NCI-H2081 (cell line): ENCODE results near the gene ZDHHC13.
A peak's percentile ranks its signal among the peaks of the same experiment; 100 is the strongest.

Experiments
- DNase-seq, 2 experiments: peaks; one replicate each; lab custom pipeline; 2025; lab: John Stamatoyannopoulos, UW

The ZDHHC13 gene

DNA sequence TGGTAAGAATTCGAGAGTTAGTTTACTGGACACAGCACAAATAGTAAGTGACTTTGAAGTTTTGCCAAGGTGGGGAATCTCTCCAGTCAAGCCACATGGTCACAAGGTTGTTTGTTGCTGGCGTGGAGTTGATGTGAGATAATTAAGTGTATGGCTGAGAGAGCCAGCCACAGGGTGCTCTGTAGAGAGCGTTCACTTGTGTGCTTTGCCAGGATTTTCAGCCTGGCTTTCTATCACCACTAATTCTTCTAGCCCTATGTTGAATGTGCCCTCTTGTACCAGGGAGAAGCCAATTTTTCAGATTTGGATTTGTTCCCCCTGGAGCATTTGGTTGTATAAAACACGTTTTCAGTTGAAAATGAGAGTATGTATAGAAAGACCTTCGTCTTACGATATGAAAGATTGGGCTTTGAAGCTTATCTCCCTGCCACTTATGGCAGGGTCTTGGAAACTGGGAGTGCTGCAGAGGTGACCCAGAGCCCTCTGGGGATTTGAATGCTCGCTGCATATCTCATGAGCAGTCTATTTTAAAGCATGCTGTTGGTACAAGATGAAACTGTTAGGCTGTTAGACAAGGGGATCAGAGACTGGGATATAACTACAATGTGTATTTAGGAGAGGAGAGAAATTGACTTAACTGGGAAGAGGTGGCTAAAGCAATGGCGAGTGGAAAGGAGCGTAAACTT is 56.2 kb downstream of the ZDHHC13 start:
- DNase-seq = no peak

DNA sequence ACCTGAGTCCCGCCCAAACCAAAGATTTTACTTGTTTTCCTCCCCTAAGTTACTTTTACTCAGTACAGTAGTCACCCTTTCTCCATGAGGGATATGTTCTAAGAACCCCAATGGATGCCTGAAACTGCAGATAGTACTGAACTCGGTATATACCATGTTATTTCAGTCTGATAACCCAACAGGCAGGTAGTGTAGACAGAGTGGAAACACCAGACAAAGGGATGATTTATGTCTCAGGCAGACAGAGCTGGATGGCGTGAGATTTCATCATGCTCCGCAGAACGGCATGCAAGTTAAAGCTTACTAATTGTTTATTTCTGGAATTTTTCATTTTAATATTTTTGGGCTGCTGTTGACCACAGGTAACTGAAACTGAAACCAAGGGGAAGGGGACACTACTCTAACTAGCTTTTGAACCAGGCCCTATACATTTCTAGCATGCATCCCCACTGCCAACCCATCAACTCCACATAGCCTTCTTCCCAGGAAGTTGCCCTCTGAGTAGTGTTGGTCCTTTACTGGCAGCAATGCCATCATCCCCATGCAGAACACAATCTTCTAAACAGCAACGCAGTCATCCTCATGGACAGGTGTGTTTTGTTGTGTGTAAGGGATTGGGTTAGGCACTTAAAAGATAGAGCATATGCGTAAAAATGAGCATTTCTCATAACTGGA is 57.1 kb downstream of the ZDHHC13 start:
- no peak for DNase-seq

DNA sequence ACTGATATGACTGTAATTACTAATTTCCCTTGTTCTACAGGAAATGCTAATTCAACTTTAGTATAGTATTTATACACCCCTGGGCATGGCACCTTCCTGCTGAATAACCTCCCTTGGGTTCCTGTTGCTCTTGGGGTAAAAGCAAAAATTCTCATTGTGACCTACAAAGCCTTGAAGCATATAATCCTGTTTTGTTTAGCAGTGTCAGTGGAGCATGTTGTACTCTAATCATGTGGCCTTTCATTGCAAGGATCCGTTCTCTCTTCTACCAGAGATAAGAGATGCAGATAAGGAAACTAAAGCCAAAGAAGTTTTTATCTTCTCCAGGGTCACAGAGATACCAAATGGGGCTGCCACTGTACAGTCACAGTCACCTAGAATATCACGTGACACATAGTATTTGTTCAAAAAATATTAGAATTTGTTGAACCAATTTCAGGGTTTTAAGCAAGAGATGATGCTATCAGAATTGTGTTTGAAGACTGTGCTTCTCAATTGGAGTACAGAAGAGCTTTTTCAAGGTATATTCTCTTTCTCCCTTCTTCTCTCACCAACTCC is 59.7 kb downstream of the ZDHHC13 start:
- no peak for DNase-seq

- no peak for DNase-seq
Measured at GRCh38 chr11:19181531-19182261, 64.7 kb downstream of the ZDHHC13 start.

- DNase-seq = no peak
Measured at GRCh38 chr11:19183646-19184045, 66.7 kb downstream of the ZDHHC13 start.

- DNase-seq = no peak
Measured at GRCh38 chr11:19185036-19185435, 68.1 kb downstream of the ZDHHC13 start.

DNA sequence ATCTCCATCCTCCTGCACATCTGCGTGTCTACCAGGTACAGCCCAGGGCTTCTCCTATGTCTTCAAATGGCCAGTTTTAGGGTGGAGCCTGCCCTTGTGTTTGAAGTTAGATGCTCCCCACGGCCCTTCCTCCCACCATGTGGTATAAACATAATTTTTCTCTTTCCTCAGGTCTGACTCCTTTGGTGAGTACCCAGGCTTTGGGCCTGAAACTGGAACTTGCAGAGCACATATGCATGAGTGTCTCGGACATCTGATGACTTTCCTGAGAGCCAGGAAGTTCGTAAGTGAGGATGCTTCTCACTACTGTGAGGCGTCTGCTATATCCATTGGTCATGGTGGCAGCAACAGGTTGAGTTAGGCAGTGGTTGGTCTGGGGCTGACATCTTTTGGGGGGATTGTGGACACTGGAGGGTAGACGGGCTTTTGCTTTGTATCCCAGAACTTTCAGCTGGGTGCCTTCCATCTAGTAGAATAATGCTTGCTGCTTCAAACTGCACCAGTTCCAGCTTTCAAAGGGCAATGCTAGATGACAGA is 68.6 kb downstream of the ZDHHC13 start:
- no peak for DNase-seq

- no peak for DNase-seq
Measured at GRCh38 chr11:19187114-19187832, 70.3 kb downstream of the ZDHHC13 start.

GRCh38 chr11:19187833-19188258 is 70.9 kb downstream of the ZDHHC13 start:
- peak in 1 of 2 experiments; percentile 40 for DNase-seq

GRCh38 chr11:19191530-19192169 is 74.7 kb downstream of the ZDHHC13 start:
- no peak for DNase-seq

- DNase-seq = no peak
Measured at GRCh38 chr11:19193916-19194315, 76.9 kb downstream of the ZDHHC13 start.

DNA sequence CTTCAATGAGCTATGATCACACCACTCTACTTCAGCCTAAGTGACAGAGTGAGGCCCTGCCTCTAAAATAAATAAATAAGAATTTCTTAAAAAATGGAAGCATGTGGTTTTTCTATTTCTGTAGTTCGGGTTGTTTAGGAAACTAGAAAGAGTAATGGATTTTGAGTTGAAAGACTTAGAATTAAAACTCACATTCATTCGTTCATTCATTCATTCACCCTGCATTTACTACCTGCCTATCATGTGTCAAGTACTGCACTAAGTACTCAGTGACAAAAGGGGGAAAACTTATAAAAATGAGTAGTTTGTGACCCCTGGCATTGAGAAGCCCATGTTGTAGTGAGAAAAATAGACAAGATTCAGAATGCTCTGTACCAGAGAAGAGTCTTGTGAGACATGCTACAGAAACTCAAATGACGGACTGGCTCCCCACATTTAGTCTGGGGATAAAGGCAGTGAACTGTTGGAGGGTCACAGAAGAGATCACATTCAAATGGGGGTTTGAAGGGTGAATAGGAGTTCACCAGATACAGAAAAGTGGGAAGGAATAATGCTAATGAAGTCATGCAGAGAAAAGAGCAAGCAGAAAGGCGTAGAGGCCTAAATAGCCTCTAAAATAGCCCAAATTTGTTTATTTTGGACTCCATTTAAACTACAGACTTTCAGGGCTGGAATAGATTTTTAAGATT is 77.8 kb downstream of the ZDHHC13 start:
- no peak for DNase-seq

- DNase-seq = no peak
Measured at GRCh38 chr11:19196432-19196831, 79.5 kb downstream of the ZDHHC13 start.

DNA sequence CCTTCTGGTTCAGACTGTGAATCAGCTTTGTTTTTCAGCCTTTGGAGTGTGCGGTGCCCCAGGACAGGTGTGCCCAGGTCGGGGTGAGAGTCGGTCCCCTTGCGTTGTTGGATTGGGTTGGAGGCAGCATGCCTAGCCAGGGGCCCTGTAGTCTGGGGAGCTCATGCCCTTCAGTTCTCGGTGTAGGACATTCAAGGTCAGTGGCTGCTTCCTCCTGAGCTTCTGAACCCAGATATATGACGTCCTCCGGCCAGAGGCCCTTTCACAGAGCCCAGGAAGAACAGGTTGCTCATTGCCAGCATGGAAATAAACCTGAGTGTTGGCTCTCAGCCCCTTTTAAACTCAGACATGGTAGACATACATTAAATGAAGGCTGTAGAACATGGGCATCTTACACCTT is 82.1 kb downstream of the ZDHHC13 start:
- no peak for DNase-seq

- DNase-seq = no peak
Measured at GRCh38 chr11:19199771-19200170, 82.8 kb downstream of the ZDHHC13 start.

- DNase-seq = no peak
Measured at GRCh38 chr11:19200410-19201201, 83.6 kb downstream of the ZDHHC13 start.

GRCh38 chr11:19201737-19202605 is 85.0 kb downstream of the ZDHHC13 start, which contains the start of gene CSRP3:
Gene CSRP3, minus strand, starts transcription at chr11:19201983. Its CDS starts 9,535 bp downstream, at chr11:19192448.
- no peak for DNase-seq

GRCh38 chr11:19204836-19205235 is 87.9 kb downstream of the ZDHHC13 start:
- no peak for DNase-seq

- DNase-seq = no peak
Measured at GRCh38 chr11:19208181-19208580, 91.2 kb downstream of the ZDHHC13 start.
